ENCODE data around the gene FASTKD1.

FASTKD1 gene

DNA sequence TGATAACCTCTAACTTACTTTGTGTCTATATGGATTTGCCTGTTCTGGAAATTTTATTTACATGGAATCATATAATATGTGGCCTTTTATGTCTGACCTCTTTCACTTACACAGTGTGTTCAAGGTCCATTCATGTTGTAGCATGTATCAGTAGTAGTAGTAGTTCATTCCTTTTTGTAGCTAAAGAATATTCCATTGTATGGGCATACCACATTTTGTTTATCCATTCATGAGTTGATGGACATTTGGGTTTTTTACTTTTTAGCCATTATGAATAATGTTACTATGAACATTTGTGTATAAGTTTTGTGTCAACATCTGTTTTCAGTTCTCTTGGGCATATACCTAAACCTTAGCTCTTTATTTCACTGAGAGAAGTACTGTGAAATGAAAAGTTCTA, 82.8 kb downstream of the FASTKD1 start:
- TF ChIP-seq, protein P1, sequence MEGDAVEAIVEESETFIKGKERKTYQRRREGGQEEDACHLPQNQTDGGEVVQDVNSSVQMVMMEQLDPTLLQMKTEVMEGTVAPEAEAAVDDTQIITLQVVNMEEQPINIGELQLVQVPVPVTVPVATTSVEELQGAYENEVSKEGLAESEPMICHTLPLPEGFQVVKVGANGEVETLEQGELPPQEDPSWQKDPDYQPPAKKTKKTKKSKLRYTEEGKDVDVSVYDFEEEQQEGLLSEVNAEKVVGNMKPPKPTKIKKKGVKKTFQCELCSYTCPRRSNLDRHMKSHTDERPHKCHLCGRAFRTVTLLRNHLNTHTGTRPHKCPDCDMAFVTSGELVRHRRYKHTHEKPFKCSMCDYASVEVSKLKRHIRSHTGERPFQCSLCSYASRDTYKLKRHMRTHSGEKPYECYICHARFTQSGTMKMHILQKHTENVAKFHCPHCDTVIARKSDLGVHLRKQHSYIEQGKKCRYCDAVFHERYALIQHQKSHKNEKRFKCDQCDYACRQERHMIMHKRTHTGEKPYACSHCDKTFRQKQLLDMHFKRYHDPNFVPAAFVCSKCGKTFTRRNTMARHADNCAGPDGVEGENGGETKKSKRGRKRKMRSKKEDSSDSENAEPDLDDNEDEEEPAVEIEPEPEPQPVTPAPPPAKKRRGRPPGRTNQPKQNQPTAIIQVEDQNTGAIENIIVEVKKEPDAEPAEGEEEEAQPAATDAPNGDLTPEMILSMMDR (IDR thresholded peaks at IDR 0.05; ENCODE audit: extremely low read depth, missing control alignments) = no peak
- no peak for DNase-seq (ENCODE audit: low spot score)

DNA sequence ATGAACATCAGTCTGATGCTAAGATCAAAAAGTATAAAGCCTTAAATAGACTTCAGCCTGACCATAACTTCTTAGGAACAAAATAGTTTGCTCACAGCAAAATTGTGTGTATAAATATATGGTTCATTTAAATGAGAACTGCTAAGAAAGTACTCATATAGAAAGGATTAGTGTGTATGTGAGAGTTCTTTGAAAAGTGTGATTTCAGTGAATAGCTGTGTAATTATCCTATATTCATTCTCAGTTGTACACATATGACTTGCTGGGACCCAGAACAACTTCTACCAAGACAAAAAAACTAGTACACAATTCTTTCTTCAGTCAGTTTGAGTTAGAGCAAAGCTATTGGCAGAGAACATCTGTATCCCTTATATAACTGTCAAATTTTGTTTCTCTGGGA, 87.2 kb downstream of the FASTKD1 start:
- no peak for DNase-seq (ENCODE audit: low spot score)
- TF ChIP-seq, protein P1 (IDR thresholded peaks at IDR 0.05; ENCODE audit: extremely low read depth, missing control alignments) = no peak

DNA sequence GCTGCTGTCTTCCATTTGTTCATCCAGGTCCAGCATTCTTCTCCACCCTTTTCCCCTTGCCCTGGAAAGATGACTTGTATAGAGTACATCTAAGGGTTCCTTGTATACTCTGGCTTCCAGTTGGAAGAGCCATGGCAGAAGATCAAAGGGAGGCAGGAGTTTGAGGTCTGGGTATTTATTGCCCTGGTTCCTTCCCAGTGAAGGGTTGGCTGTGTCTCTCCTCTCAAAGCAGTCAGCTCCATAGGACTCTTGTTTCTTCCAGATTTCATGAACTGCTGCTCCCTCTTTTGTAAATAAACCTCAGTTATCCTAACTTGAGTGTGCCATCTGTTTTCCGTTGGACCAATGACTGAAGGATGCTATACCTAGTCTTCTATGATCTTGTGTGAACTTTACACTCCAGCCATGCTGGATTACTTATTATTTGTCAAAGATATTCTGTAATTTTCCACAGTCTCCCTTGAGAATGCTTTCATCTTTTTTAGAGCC, 88.0 kb downstream of the FASTKD1 start:
- DNase-seq (ENCODE audit: low spot score) = no peak
- TF ChIP-seq, protein P1 (IDR thresholded peaks at IDR 0.05; ENCODE audit: extremely low read depth, missing control alignments) = no peak

DNA sequence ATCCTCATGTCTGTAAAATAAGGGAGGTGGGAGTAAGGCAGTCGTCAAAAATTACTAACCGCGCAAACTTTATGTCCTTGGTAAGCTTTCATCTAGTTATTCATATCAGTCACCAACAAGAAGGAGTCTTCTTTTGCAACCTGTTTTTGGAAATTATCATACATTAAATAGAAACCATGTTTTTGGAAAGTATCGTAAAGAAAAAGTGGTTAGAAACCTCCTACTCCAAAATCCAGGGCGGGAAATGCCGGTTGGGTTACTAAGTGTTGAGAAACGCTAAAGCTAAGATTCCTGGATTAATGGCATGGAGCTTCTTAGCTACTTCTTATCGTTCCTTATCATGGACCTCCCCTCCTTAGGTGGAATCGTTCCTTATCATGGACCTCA, 93.6 kb downstream of the FASTKD1 start:
- DNase-seq (ENCODE audit: low spot score) = no peak
- TF ChIP-seq, protein P1 (IDR thresholded peaks at IDR 0.05; ENCODE audit: extremely low read depth, missing control alignments) = no peak
